HG03469 (cell line): ENCODE data around the gene FDX1.

Experiments
- ATAC-seq: cut with Tn5 transposase; IDR thresholded peaks from one replicate; pipeline ENCODE4 v1.9.1; 2021; ENCODE audit warnings: mild to moderate bottlenecking, moderate library complexity, moderate number of reproducible peaks; ENCODE audit not compliant: unreplicated experiment

FDX1 gene

GRCh38 chr11:110431051-110431672 is 1.4 kb downstream of the FDX1 start:
- no peak for ATAC-seq

DNA sequence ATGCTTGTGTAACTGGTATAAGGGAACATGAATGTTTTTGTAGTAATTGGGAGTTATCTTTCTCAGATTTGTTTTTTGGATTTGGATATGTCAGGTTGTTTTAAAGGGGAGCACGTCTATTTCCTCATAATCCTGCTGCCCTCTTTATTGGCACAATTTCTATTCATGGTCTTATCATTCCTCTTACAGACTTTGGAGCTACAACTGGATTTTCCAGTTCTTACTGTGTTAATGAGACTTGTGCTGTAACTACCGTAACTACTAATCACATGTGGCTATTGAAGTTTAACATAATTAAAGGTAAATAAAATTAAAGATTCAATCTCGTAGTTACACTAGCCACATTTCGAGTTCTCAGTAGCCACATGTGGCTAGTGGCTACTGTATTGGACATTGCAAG is 1.9 kb downstream of the FDX1 start:
- ATAC-seq = no peak

DNA sequence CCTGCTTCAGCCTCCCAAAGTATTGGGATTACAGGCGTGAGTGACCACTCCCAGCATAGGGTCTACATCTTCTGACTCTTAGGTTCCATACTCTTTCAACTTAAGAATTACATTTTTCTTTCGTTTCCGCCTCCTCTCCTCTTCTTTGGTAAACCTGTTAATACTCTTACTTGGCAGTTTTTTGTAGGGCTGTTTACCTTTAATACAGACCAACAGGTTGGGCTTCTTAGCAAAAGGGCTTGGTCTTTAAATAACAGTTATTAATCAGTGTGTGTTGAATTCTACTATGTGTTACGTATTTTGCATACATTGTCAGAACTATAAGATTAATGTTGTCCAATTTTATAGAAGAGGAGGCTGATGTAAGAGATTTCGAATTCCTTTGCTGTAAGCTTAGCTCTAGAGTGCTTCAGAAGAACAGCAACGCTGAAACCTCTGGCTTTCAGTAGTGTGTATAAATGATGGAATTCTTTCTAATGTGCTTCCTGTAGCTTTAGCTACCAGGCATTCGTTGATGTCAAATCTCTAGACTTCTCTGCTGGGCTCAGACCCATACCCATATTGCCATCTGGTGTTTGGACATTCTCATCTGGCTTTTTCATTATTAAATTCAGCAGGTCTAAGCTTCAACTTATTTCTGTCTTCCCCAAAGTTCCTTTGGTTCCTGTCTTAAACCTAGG is 3.1 kb downstream of the FDX1 start:
- no peak for ATAC-seq

- no peak for ATAC-seq
Measured at GRCh38 chr11:110433393-110434333, 3.9 kb downstream of the FDX1 start.

DNA sequence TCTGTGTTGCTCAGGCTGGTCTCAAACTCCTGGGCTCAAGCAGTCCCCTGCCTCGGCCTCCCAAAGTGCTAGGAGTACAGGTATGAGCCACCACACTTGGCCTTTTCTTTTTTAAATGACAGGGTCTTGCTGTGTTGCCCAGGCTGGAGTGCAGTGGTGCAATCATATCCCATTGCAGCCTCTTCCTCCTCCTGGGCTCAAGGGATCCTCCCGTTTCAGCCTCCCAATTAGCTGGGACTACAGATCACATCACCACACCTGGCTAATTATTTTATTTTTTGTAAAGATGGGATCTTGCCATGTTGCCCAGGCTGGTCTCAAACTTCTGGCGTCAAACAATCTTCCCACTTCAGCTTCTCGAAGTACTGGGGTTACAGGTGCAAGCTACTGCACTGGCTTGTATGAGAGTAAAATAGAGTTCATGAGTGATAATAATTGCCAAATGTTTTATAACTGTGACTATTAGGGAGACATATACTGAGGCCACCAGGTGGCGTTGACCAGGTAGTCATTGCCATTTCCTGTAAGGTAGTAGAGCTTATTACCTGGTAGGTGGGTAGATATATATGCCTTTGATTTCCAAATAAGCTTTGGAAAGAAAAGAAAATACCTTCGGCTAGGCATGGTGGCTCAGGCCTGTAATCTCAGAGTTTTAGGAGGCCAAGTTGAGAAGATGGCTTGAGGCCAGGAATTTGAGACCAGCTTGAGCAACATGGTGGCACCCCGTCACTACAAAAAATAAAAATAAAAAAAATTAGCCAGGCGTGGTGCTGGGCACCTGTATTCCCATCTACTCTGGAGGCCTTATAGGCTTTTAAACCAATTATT is 5.4 kb downstream of the FDX1 start:
- no peak for ATAC-seq

GRCh38 chr11:110435780-110436717 is 6.3 kb downstream of the FDX1 start:
- ATAC-seq = no peak

DNA sequence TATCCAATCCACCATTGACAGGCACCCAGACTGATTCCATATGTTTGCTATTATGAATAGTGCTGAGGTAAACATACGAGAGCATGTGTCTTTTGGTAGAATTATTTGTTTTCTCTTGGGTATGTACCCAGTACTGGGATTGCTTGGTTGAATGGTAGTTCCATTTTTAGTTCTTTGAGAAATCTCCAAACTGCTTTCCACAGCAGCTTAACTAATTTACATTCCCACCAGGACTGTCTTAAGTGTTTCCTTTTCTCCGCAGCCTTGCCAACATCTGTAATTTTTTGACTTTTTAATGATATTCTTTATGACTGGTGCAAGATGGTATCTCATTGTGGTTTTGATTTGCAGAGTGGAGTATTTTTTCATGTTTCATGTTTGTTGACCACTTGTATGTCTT is 8.3 kb downstream of the FDX1 start:
- no peak for ATAC-seq

GRCh38 chr11:110445437-110445836 is 15.7 kb downstream of the FDX1 start:
- no peak for ATAC-seq

GRCh38 chr11:110446061-110446460 is 16.3 kb downstream of the FDX1 start:
- ATAC-seq = no peak

DNA sequence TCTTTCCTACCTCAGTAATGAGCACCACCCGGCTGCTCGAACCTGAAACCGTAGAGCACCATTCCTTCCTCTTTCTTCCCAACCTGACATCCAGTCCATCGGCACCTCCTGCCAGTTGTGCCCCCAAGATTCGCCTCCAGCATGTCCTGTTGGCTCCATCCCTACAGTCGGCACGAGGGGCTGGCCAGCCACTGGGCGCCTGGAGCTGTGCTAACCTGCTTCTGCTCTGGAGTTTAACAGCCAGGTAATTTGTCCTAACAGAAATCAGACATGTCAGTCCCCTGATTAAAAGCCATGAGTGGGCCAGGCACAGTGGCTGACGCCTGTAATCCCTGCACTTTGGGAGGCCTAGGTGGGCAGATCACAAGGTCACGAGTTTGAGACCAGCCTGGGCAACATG is 16.8 kb downstream of the FDX1 start:
- ATAC-seq = no peak

DNA sequence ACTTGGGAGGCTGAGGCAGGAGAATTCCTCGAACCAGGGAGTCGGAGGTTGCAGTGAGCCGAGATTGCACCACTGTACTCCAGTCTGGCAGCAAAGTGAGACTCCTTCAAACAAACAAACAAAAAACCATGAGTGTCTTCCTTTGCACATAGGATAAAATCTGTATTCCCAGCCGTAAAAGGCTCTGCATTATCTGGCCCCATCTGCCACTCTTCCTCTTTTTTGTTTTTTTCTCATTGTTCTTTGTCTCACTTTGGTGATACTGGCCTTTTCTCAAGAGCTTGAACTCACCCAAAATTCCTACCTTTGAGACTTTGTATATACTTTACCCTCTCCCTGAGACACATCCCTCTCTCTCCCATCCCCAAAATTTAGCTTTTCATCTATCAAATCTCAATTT is 17.6 kb downstream of the FDX1 start:
- no peak for ATAC-seq

- ATAC-seq = no peak
Measured at GRCh38 chr11:110447897-110448745, 18.4 kb downstream of the FDX1 start.

- no peak for ATAC-seq
Measured at GRCh38 chr11:110450246-110450645, 20.5 kb downstream of the FDX1 start.

DNA sequence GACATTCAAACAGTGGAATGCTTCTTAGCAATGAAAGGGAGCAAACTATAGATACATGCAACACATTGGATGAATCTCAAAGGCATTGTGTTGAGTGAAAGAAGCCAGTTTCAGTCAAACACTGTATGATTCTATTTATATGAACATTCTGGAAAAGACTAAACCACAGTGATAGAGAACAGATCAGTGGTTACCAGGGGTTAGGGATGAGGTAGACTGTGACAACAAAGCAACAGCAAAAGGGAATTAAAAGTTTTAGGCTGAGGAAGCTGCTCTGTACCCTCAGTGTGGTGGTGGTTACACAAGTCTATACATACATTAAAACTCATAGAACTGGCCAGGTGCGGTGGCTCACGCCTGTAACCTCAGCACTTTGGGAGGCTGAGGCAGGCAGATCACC is 23.0 kb downstream of the FDX1 start:
- no peak for ATAC-seq

DNA sequence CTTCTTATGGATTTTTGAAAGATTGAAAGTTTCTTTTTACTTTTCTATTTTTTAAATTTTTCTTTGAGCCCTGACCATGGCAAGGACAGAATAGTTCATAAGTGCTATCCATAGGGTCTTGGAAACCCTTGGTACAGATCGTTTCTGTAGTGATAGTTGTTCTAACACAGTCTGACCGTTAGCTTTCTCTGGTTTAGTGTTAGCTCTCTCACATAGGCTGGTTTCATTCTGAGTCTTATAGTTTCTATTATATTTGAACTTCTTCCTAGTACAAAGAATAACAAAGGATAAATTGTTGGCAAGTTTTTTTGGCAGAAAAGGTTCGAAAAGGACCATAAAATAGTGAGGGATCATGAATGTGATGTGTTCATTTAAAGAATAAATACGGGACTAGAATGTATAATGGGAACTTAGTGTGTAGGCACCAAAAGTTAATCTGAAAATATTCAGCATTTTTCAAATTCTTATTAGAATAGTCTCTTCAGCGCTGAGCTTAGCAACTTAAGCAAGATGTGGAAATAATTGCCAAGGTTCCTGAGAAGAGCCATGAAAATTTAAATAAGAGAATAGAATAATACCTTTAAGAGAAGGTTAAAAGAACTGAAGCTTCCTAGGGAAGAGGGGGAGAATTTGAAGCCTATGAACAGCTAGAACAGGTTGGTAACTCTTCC is 24.1 kb downstream of the FDX1 start:
- ATAC-seq = peak; percentile 70

DNA sequence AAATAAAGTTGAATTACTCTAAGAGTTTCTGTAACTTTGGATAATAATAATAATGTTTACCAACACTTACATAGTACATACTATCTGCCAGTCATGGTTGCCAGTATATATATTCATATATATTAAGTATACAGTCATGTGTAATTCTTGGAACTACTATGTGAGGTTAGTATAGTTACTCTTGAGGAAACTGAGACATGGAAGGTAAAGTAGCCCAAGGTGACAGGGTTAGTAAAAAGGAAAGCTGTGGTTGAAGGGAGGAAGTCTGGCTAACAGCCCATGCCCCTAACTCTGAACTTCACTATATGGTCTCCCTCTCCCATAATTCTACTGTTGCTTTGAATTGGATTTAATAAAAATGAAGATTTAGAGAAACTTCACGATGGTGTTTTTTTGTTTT is 24.9 kb downstream of the FDX1 start:
- ATAC-seq = peak; percentile 41

- no peak for ATAC-seq
Measured at GRCh38 chr11:110455718-110456117, 26.0 kb downstream of the FDX1 start.

DNA sequence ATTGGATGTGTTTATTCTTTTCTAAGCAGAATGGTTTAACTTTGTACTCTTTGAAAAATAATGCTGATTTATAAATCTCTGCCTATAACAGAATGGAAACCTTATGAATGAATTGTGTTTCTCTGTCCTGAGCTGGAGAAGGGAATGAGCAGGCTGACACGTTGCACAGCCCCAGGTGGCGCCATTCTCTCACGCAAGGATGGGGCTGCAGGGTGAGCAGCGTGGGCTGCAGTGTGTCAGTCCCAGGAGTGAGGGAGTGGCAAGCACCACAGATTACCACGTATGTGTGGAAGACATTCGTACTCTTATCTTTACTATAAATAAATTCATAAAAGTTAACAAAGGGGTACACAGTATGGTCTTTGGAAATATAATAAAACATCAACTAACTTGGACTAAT is 33.4 kb downstream of the FDX1 start:
- no peak for ATAC-seq
